Adrenal gland (tissue), 12 donors: Measurements from ENCODE around the gene PGAP2. TPM values are rescaled to one million over a fixed set of nuclear protein-coding genes. Genes with fewer than 3 reads are reported as not detected.
"Not testable (repeated sequence)": the region's sequence is repeated elsewhere in the genome, so short reads cannot be mapped to it uniquely, and the experiment has no call there.

ENCODE experiments used
- DNase-seq, 7 donors: peaks; one replicate each; pipeline ENCODE4 v3.0.0-alpha.2; 2019 to 2020
- H3K27ac ChIP-seq, 5 donors: fragments of 200-600 bp; sonication (generic) in 4 of 5; 1 replicate in 3 of 5; 2 replicates in 2 of 5; pipeline versions ENCODE4 v1.5.1 to v1.8.0; 2016 to 2020; ENCODE audit warnings: mild to moderate bottlenecking in 1 of 5
- H3K27me3 ChIP-seq: fragments of 200-600 bp; 2 replicates; pipeline ENCODE4 v1.8.0; 2021
- H3K36me3 ChIP-seq, 2 donors: fragments of 200-600 bp; replicated peaks in 1 of 2; 1 replicate in 1 of 2; 2 replicates in 1 of 2; pipeline versions ENCODE4 v1.5.1 to v1.8.0; 2018 to 2022
- H3K4me1 ChIP-seq, 2 donors: fragments of 200-600 bp; replicated peaks in 1 of 2; 1 replicate in 1 of 2; 2 replicates in 1 of 2; pipeline versions ENCODE4 v1.5.1 to v1.8.0; 2018 to 2021
- H3K4me3 ChIP-seq, 4 donors: fragments of 200-600 bp; sonication (generic) in 3 of 4; one replicate each; pipeline ENCODE4 v1.5.1; 2016 to 2018
- H3K9me3 ChIP-seq, 3 donors: fragments of 200-600 bp; sonication (generic) in 1 of 3; replicated peaks in 1 of 3; 1 replicate in 2 of 3; 2 replicates in 1 of 3; pipeline versions ENCODE4 v1.5.1 to v1.8.0; 2016 to 2021
- POLR2A ChIP-seq, 2 donors: fragments of 450-650 bp; IDR thresholded peaks; one replicate each; pipeline ENCODE4 v1.6.1; 2017; ENCODE audit warnings: antibody characterized with exemption in 2 of 2, mild to moderate bottlenecking in 2 of 2, moderate library complexity in 1 of 2
- WGBS, 4 donors: extraction: QIAGEN DNeasy Blood & Tissue Kit in 2 of 4; methylation state at CpG; one replicate each; pipeline versions ENCODE4 v1.1.5 to v1.1.7; 2013 to 2017; 5-methylcytosine and 5-hydroxymethylcytosine counted together
- intact Hi-C, 2 donors: fragments of 100-400 bp; cut with DNase I; formaldehyde crosslinking; loops; one replicate each; pipeline versions ENCODE4 v1.14.1 to v1.15.0; 2022 to 2023
- polyA plus RNA-seq, 3 donors: library from polyadenylated mRNA; stranded (reverse); fragments of 200-250 nt in 2 of 3; fragments of 350-450 nt in 1 of 3; fragmentation: Illumina TruSeq in 1 of 3; extraction: RNeasy Lipid Tissue Mini Kit (QIAGEN cat#74804) in 1 of 3; gene quantifications; one replicate each; pipeline ENCODE4 v1.2.3, GENCODE V29; 2013 to 2014
- total RNA-seq, 9 donors: library from RNA; depleted of rRNA in 4 of 9; stranded (reverse); fragments of >200 nt in 4 of 9; fragments of 120-200 nt in 1 of 9; fragmentation: NEBNext Ultra II Directional in 1 of 9; extraction: Animal tissue kit (Norgen Biotek cat#: 25700) in 1 of 9; gene quantifications; one replicate each; pipeline versions ENCODE4 v1.1.0 to v1.2.4, GENCODE V29; 2013 to 2023
- TF ChIP-seq, protein P1 (sequence below), 6 experiments: fragments of 450-650 bp in 4 of 6; fragments of 200-600 bp in 2 of 6; sonication (generic) in 1 of 6; IDR thresholded peaks; 1 replicate in 5 of 6; 2 replicates in 1 of 6; pipeline versions ENCODE4 v1.5.1 to v1.8.0; 2016 to 2021; ENCODE audit warnings: antibody characterized with exemption in 6 of 6, mild to moderate bottlenecking in 2 of 6, moderate library complexity in 1 of 6
- donor health status: healthy with polysubstance abuse.
- donor health status: Bipolar disorder and iron deficiency.
- donor health status: DM: yes; HTN: yes; CAD: no.
- donor health status: DM: no; HTN: no; CAD: no.
- donor health status: DM: no; HTN: no; CAD: no.
- donor health status: DM: yes; HTN: yes; CAD: no.

PGAP2 gene
- total and polyA plus RNA-seq, 12 donors, result 4.6 to 44.0 (median 19.9) TPM

DNA sequence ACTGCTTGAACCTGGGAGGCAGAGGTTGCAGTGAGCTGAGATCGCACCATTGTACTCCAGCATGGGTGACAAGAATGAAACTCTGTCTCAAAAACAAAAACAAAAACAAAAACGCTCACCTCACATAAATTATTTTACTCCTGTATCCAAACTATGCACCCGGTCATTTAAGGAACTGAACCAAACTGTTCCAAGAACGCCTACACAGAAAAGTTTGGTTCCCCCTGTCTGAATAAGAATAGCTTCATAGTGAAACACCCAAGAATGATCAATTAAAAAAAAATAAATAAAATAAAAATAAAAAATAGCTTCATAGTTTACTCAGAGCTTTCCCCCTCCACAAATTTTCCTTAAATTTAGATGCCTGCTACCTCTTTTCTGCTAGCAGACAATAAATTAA lies 24.7 kb upstream of the PGAP2 start:
- Histone ChIP-seq H3K4me1 (peaks cover 0 to 33% of the 10 kb centered on the region in 2 donors), H3K36me3 (peaks cover 0 to 20% of the 10 kb centered on the region in 2 donors), H3K9me3 (no peaks in the 10 kb centered on the region), H3K4me3 (no peak overlapping the region), H3K27ac (no peak overlapping the region), H3K27me3 (no peaks in the 10 kb centered on the region)
- intact Hi-C loops, result no loop called here
- no peak for TF ChIP-seq POLR2A (IDR thresholded peaks at IDR 0.05)
- no peak for DNase-seq
- WGBS, 4 donors, result 76 to 87% (median 82%) methylated on average over 4 of the region's 4 CpGs

DNA sequence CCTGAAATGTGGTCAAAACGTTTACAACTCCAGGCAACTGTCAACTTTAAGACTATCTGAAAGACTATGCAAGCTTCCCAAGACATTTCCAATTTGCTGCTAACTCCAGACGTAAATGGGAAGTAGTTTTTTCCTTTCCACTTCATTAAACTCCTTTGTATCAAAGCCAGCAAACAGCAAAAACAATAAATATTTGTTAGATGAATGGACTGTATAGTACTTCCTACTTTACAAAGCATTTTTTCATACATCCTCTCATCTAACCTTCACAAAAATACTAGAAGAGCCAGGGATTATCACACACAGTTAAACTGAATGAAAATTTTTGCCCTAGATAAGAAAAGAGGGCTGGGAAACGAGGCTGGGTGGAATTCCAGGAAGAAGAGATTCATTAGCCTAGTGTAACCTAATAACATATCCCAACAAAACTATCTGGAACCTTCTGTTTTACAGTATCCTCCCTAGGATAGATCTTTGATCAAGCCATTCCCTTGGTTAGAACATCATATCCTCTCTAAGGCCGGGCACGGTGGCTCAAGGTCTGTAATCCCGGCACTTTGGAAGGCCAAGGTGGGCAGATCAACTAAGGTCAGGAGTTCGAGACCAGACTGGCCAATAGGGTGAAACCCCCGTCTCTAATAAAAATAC lies 21.5 kb upstream of the PGAP2 start:
- H3K27me3 ChIP-seq, result no peaks in the 10 kb centered on the region
- no peaks in the 10 kb centered on the region for H3K36me3 ChIP-seq
- H3K4me3 ChIP-seq, result no peak overlapping the region
- H3K9me3 ChIP-seq, result no peaks in the 10 kb centered on the region
- intact Hi-C loops, result no loop called here
- 40 to 54% (median 43%) methylated on average over 8 of the region's 8 CpGs for WGBS, 4 donors
- H3K27ac ChIP-seq, result peak overlapping the region in 2 of 5 donors; percentile 52 to 66
- H3K4me1 ChIP-seq, result peaks cover 0 to 22% of the 10 kb centered on the region in 2 donors
- peak in 1 of 7 donors; percentile 43 for DNase-seq
- TF ChIP-seq POLR2A (IDR thresholded peaks at IDR 0.05), result no peak
- TF ChIP-seq, protein P1, sequence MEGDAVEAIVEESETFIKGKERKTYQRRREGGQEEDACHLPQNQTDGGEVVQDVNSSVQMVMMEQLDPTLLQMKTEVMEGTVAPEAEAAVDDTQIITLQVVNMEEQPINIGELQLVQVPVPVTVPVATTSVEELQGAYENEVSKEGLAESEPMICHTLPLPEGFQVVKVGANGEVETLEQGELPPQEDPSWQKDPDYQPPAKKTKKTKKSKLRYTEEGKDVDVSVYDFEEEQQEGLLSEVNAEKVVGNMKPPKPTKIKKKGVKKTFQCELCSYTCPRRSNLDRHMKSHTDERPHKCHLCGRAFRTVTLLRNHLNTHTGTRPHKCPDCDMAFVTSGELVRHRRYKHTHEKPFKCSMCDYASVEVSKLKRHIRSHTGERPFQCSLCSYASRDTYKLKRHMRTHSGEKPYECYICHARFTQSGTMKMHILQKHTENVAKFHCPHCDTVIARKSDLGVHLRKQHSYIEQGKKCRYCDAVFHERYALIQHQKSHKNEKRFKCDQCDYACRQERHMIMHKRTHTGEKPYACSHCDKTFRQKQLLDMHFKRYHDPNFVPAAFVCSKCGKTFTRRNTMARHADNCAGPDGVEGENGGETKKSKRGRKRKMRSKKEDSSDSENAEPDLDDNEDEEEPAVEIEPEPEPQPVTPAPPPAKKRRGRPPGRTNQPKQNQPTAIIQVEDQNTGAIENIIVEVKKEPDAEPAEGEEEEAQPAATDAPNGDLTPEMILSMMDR (IDR thresholded peaks at IDR 0.05), result no peak

DNA sequence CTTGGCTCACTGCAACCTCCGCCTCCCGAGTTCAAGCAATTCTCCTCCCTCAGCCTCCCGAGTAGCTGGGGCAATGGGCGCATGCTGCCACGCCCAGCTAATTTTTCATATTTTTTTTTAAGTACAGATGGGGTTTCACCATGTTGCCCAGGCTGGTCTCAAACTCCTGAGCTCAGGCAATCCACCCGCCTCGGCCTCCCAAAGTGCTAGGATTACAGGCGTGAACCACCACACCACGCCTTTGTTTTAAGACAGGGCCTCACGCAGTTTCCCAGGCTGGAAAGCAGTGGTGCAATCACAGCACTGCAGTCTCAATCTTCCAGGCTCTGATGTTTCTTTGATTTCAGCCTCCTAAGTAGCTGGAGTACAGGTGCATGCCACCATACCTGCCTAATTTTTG lies 14.0 kb upstream of the PGAP2 start:
- H3K9me3 ChIP-seq, intact Hi-C loops, H3K27me3 ChIP-seq, H3K27ac ChIP-seq, H3K4me3 ChIP-seq: not testable (repeated sequence)
- WGBS, 4 donors, result 95 to 97% (median 96%) methylated on average over 10 of the region's 10 CpGs
- Histone ChIP-seq H3K4me1 (peaks cover 18 to 23% of the 10 kb centered on the region in 2 donors), H3K36me3 (peaks cover 0 to 18% of the 10 kb centered on the region in 2 donors)
- peak in 1 of 7 donors; percentile 41 for DNase-seq

DNA sequence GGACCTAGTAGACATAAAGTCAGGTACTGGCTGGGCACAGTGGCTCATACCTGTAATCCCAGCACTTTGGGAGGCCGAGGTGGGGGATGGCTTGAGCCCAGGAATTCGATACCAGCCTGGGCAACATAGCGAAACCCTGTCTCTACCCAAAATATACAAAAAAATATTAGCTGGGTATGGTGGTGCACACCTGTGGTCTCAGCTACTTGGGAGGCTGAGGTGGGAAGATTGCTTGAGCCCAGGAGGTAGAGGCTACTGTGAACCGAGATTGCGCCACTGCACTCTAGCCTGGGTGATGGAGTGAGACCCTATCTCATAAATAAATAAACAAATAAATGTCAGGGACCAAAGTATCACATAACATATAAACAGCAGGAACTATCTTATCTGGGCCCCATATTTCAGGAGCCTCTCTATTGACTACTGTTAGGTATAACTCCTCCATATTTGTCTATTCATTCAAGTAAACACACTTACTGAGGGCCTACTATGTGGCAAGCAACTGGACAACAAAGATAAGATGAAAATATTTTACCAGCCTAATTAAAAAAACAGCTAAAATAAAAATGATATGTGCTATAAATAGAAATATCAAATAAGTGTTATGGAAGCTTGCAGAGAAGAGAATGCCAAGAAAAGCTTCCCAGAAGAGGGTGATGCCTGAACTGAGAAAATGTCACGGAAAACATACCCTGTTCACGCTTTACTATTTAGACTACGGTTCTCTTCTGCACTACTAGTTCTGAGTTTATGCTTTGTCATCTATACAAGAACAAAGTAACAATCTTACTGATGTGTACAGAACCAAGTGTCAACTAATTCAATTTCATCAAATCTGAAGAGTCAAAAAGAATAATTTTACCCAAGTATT lies 13.0 kb upstream of the PGAP2 start:
- Histone ChIP-seq H3K27ac (no peak overlapping the region), H3K36me3 (peaks cover 0 to 18% of the 10 kb centered on the region in 2 donors), H3K27me3 (no peaks in the 10 kb centered on the region), H3K4me3 (peak overlapping the region in 1 of 4 donors; percentile 86), H3K4me1 (peaks cover 18 to 23% of the 10 kb centered on the region in 2 donors), H3K9me3 (no peaks in the 10 kb centered on the region)
- TF ChIP-seq, protein P1 (IDR thresholded peaks at IDR 0.05), result no peak
- TF ChIP-seq POLR2A (IDR thresholded peaks at IDR 0.05), result no peak
- WGBS, 4 donors, result 82 to 89% (median 85%) methylated on average over 8 of the region's 8 CpGs
- DNase-seq, result peak in 1 of 7 donors; percentile 47
- intact Hi-C loops, result no loop called here

DNA sequence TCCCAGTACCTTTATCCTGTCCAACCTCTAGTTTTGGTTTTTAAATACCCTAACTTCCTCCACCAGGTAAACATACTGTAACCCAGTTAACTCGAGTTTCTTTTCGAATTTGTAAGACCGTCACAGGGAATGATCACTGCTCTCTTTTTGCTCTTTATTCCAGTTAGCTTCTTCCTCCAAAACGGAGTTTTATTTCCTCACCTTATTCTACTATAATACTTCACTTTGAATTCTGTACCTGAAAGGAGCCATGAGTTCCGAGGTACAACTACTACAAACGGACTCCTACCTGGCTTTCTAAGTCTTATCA lies 12.4 kb upstream of the PGAP2 start:
- WGBS, 4 donors, result 24 to 39% (median 36%) methylated on average over 6 of the region's 6 CpGs
- peak overlapping the region in 1 of 4 donors; percentile 86 for H3K4me3 ChIP-seq
- H3K9me3 ChIP-seq, result no peaks in the 10 kb centered on the region
- peaks cover 0 to 18% of the 10 kb centered on the region in 2 donors for H3K36me3 ChIP-seq
- no peak overlapping the region for H3K27ac ChIP-seq
- intact Hi-C loops, result no loop called here
- peaks cover 18 to 23% of the 10 kb centered on the region in 2 donors for H3K4me1 ChIP-seq
- H3K27me3 ChIP-seq, result no peaks in the 10 kb centered on the region
- no peak for DNase-seq
- TF ChIP-seq POLR2A (IDR thresholded peaks at IDR 0.05), result no peak
- TF ChIP-seq, protein P1 (IDR thresholded peaks at IDR 0.05), result no peak
